GM12878 (cell line): ENCODE measurements around the gene MITF. TPM values are rescaled to one million over a fixed set of nuclear protein-coding genes. Genes with fewer than 3 reads are reported as not detected.

Source experiments
- ATAC-seq: fragments of 200-7000 bp; cut with Tn5 transposase; 3 replicates; pipeline ENCODE4 v1.9.1; 2020; ENCODE audit warnings: mild to moderate bottlenecking, moderate library complexity
- BruUV-seq: library from RNA; stranded (reverse); fragments of 400-500 nt; replicated peaks from 2 replicates; lab custom pipeline; 2021; lab: Mats Ljungman, UMichigan
- CTCF ChIA-PET: fragments of 300-600 bp; sonication (Branson Sonifier 250); formaldehyde crosslinking; extraction: SDS; loops from one replicate; lab custom pipeline; 2021; ENCODE audit warnings: inconsistent platforms; lab: Yijun Ruan, JAX
- POLR2A ChIA-PET: fragments of 350-600 bp; formaldehyde crosslinking; extraction: SDS; loops from one replicate; lab custom pipeline; 2021; ENCODE audit warnings: inconsistent platforms; lab: Charles Lee
- RAD21 ChIA-PET: fragments of 300-600 bp; sonication (Branson Sonifier 250); formaldehyde crosslinking; loops from one replicate; lab custom pipeline; 2023; ENCODE audit warnings: antibody characterized with exemption; ENCODE audit not compliant: unreplicated experiment; lab: Charles Lee
- SMC1A ChIA-PET: fragments of 300-600 bp; sonication (Branson Sonifier 250); formaldehyde crosslinking; loops from one replicate; lab custom pipeline; 2023; ENCODE audit not compliant: unreplicated experiment, uncharacterized antibody; lab: Charles Lee
- DNase-seq: peaks from one replicate; pipeline ENCODE4 v3.0.0-alpha.2; 2011; ENCODE audit warnings: low read depth, low spot score
- FAIRE-seq: peaks from 3 replicates; lab custom pipeline; 2011; peaks lifted over from hg19 to GRCh38; lab: Jason Lieb, UNC
- H2AFZ ChIP-seq: 2 replicates; pipeline ENCODE4 v1.6.0; 2011; ENCODE audit warnings: low read depth, low read length, control low read depth; ENCODE audit not compliant: control insufficient read depth
- H3K27ac ChIP-seq: 2 replicates; pipeline ENCODE4 v1.5.1; 2011; ENCODE audit warnings: control low read depth; ENCODE audit not compliant: control insufficient read depth, insufficient read depth
- H3K27me3 ChIP-seq, 2 experiments: replicated peaks in 1 of 2; 2 replicates each; pipeline versions ENCODE4 v1.6.0 to v1.6.1; 2011; ENCODE audit warnings: low read length in 1 of 2; ENCODE audit not compliant: control insufficient read depth in 2 of 2, insufficient read depth in 2 of 2
- H3K36me3 ChIP-seq, 2 experiments: 2 replicates each; pipeline ENCODE4 v1.5.1; 2011; ENCODE audit warnings: low read length in 1 of 2; ENCODE audit not compliant: control insufficient read depth in 2 of 2, insufficient read depth in 2 of 2
- H3K4me1 ChIP-seq: 2 replicates; pipeline ENCODE4 v1.6.1; 2011; ENCODE audit warnings: mild to moderate bottlenecking, low read length, moderate library complexity, mixed read lengths; ENCODE audit not compliant: control insufficient read depth, insufficient read depth
- H3K4me2 ChIP-seq: 2 replicates; pipeline ENCODE4 v1.6.0; 2011; ENCODE audit warnings: control low read depth; ENCODE audit not compliant: control insufficient read depth, insufficient read depth
- H3K4me3 ChIP-seq: fragments of 200-600 bp; sonication (generic); 2 replicates; pipeline ENCODE4 v1.5.1; 2016
- H3K79me2 ChIP-seq: 2 replicates; pipeline ENCODE4 v1.6.0; 2011; ENCODE audit warnings: low read length; ENCODE audit not compliant: control insufficient read depth, insufficient read depth
- H3K9ac ChIP-seq: 2 replicates; pipeline ENCODE4 v1.8.0; 2011; ENCODE audit warnings: low read length, control low read depth, mixed read lengths; ENCODE audit not compliant: control insufficient read depth, insufficient read depth
- H3K9me3 ChIP-seq: replicated peaks from 3 replicates; pipeline ENCODE4 v1.5.1; 2011; ENCODE audit warnings: mild to moderate bottlenecking, low read length; ENCODE audit not compliant: control insufficient read depth, insufficient read depth
- H4K20me1 ChIP-seq: 2 replicates; pipeline ENCODE4 v1.6.0; 2011; ENCODE audit not compliant: control insufficient read depth, insufficient read depth
- ETV6 ChIP-seq, 2 experiments: fragments of 450-650 bp in 1 of 2; IDR thresholded peaks in 1 of 2; conservative IDR thresholded peaks in 1 of 2; 2 replicates each; pipeline ENCODE4 v1.6.1; 2014; ENCODE audit warnings: antibody characterized with exemption in 1 of 2, borderline replicate concordance in 1 of 2, low read depth in 1 of 2, mild to moderate bottlenecking in 1 of 2, moderate library complexity in 1 of 2
- HSF1 ChIP-seq: fragments of 150-350 bp; IDR thresholded peaks from 2 replicates; pipeline ENCODE4 v1.6.1; 2014; ENCODE audit warnings: mild to moderate bottlenecking, low read depth, low read length
- PAX8 ChIP-seq: fragments of 450-650 bp; IDR thresholded peaks from 2 replicates; pipeline ENCODE4 v1.6.1; 2017; ENCODE audit warnings: mild to moderate bottlenecking, moderate library complexity
- SMC3 ChIP-seq: IDR thresholded peaks from 2 replicates; pipeline ENCODE4 v1.6.1; 2011; ENCODE audit warnings: low read length, improper control_type of control experiment, borderline replicate concordance
- SP1 ChIP-seq: IDR thresholded peaks from one replicate; pipeline ENCODE4 v1.6.1; 2011; ENCODE audit warnings: low read depth, low read length
- STAT3 ChIP-seq: IDR thresholded peaks from 2 replicates; pipeline ENCODE4 v1.6.1; 2011; ENCODE audit warnings: low read depth, low read length, improper control_type of control experiment
- TBL1XR1 ChIP-seq: IDR thresholded peaks from 2 replicates; pipeline ENCODE4 v1.6.1; 2012; ENCODE audit warnings: low read depth, low read length, improper control_type of control experiment
- YY1 ChIP-seq: IDR thresholded peaks from 2 replicates; pipeline ENCODE4 v1.6.1; 2011; ENCODE audit warnings: low read depth, mild to moderate bottlenecking, low read length
- WGBS: methylation state at CpG from one replicate; pipeline ENCODE4 v1.1.6; 2016; ENCODE audit warnings: low lambda C conversion rate; ENCODE audit not compliant: insufficient replicate concordance, insufficient coverage; ENCODE audit errors: missing lambda C conversion rate; 5-methylcytosine and 5-hydroxymethylcytosine counted together
- in situ Hi-C: fragments of 300-500 bp; cut with MboI; formaldehyde crosslinking; loops from 9 replicates; pipeline ENCODE4 v1.14.3; 2018; ENCODE audit warnings: mixed read lengths
- intact Hi-C: fragments of 100-400 bp; cut with micrococcal nuclease; formaldehyde crosslinking; loops from one replicate; pipeline ENCODE4 v1.14.2; 2022; ENCODE audit not compliant: unreplicated experiment
- polyA plus RNA-seq, 11 experiments: library from polyadenylated mRNA; depleted of rRNA in 4 of 11; unstranded in 6 of 11; stranded (reverse) in 5 of 11; fragments of >200 nt; fragmentation: Nextera tagmentation in 4 of 11; fragmentation: Illumina TruSeq in 1 of 11; extraction: Ambion mirVana in 4 of 11; extraction: Trizol in 1 of 11; gene quantifications; 1 replicate in 1 of 11; 2 replicates in 10 of 11; pipeline versions ENCODE4 v1.2.1 to v1.2.3, GENCODE V29; 2011 to 2016; ENCODE audit warnings: inconsistent platforms in 2 of 11, missing spikeins in 2 of 11, low read depth in 1 of 11
- total RNA-seq, 4 experiments: library from RNA; depleted of rRNA in 3 of 4; stranded (reverse); fragments of >200 nt in 3 of 4; fragmentation: Illumina TruSeq in 1 of 4; extraction: Trizol in 1 of 4; gene quantifications; 2 replicates each; pipeline versions ENCODE4 v1.2.1 to v1.2.3, GENCODE V29; 2013 to 2021

The MITF gene
- total and polyA plus RNA-seq, 10 of the 15 experiments (the other 5 are each of a cell fraction or from before 2014, with no cell fraction given), result under 0.01 to 0.90 (median 0.06) TPM; not detected in 3

- H4K20me1 ChIP-seq, result no peaks in the 10 kb centered on the region
- no peaks in the 10 kb centered on the region for H3K36me3 ChIP-seq
- H3K27ac ChIP-seq, result no peak overlapping the region
- POLR2A ChIA-PET, result no interaction called here
- H3K9me3 ChIP-seq, result no peaks in the 10 kb centered on the region
- H3K4me2 ChIP-seq, result no peak overlapping the region
- no TSS peak for BruUV-seq
- no peaks in the 10 kb centered on the region for H3K79me2 ChIP-seq
- intact Hi-C loops (no loop called here), in situ Hi-C loops (no loop called here)
- DNase-seq, result no peak
- SMC1A ChIA-PET, result no interaction called here
- H3K27me3 ChIP-seq, result no peaks in the 10 kb centered on the region
- no peaks in the 10 kb centered on the region for H3K4me1 ChIP-seq
- no peak overlapping the region for H2AFZ ChIP-seq
- ATAC-seq, result no peak
- TF ChIP-seq TBL1XR1 (no peak), PAX8 (no peak), ETV6 (conservative IDR thresholded peaks at IDR 0.05 in 1 of 2, IDR thresholded peaks at IDR 0.05 in 1 of 2; ENCODE audit: borderline replicate concordance in 1 of 2, low read depth in 1 of 2) (no peak), HSF1 (no peak), YY1 (no peak), SMC3 (no peak), STAT3 (no peak), SP1 (no peak)
- RAD21 ChIA-PET, result no interaction called here
- 2% methylated on average over 4 of the region's 4 CpGs for WGBS
- no peak overlapping the region for H3K9ac ChIP-seq
- FAIRE-seq, result no peak
- no peak overlapping the region for H3K4me3 ChIP-seq
- CTCF ChIA-PET, result no interaction called here
Measured at GRCh38 chr3:69811452-69812401, 72.5 kb downstream of the MITF start.
